ENCODE measurements around the gene LINC01488. TPM values are rescaled to one million over a fixed set of nuclear protein-coding genes. Genes with fewer than 3 reads are reported as not detected.

Gene LINC01488
- total RNA-seq, 2 donors from 2014 or later, result not detected

DNA sequence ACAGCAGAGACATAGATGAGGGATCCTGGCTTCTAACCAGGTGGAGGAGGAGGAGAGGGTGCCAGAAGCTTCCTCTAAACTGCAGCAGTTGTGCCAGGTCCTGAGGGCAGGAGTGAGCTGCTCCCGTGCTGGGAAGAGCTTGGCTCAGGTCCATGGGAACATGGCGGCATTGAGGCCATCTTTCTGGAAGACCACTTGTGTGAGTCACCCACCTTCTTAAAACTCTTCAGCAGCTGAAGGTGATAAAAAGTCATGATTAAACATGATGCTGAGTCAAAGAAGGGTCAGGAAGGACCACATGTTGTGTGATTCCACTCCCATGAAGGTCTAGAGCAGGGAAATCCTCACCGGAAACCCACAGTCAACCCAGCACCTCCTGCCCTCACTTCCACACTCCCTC is 35.1 kb downstream of the LINC01488 start:
- Histone ChIP-seq H3K27ac (no peak overlapping the region), H3K27me3 (replicated peaks; ENCODE audit: insufficient read depth) (no peaks in the 10 kb centered on the region), H3K36me3 (no peaks in the 10 kb centered on the region), H3K4me3 (no peak overlapping the region), H3K4me1 (replicated peaks) (no peaks in the 10 kb centered on the region), H3K9me3 (no peaks in the 10 kb centered on the region)
- intact Hi-C loops (cut with DNase I), result no loop called here
- TF ChIP-seq, protein P1, sequence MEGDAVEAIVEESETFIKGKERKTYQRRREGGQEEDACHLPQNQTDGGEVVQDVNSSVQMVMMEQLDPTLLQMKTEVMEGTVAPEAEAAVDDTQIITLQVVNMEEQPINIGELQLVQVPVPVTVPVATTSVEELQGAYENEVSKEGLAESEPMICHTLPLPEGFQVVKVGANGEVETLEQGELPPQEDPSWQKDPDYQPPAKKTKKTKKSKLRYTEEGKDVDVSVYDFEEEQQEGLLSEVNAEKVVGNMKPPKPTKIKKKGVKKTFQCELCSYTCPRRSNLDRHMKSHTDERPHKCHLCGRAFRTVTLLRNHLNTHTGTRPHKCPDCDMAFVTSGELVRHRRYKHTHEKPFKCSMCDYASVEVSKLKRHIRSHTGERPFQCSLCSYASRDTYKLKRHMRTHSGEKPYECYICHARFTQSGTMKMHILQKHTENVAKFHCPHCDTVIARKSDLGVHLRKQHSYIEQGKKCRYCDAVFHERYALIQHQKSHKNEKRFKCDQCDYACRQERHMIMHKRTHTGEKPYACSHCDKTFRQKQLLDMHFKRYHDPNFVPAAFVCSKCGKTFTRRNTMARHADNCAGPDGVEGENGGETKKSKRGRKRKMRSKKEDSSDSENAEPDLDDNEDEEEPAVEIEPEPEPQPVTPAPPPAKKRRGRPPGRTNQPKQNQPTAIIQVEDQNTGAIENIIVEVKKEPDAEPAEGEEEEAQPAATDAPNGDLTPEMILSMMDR (IDR thresholded peaks at IDR 0.05), result no peak
- TF ChIP-seq POLR2AphosphoS5 (IDR thresholded peaks at IDR 0.05), result no peak
- 60% methylated on average over 3 of the region's 3 CpGs for WGBS
- DNase-seq (ENCODE audit: low spot score), result no peak

DNA sequence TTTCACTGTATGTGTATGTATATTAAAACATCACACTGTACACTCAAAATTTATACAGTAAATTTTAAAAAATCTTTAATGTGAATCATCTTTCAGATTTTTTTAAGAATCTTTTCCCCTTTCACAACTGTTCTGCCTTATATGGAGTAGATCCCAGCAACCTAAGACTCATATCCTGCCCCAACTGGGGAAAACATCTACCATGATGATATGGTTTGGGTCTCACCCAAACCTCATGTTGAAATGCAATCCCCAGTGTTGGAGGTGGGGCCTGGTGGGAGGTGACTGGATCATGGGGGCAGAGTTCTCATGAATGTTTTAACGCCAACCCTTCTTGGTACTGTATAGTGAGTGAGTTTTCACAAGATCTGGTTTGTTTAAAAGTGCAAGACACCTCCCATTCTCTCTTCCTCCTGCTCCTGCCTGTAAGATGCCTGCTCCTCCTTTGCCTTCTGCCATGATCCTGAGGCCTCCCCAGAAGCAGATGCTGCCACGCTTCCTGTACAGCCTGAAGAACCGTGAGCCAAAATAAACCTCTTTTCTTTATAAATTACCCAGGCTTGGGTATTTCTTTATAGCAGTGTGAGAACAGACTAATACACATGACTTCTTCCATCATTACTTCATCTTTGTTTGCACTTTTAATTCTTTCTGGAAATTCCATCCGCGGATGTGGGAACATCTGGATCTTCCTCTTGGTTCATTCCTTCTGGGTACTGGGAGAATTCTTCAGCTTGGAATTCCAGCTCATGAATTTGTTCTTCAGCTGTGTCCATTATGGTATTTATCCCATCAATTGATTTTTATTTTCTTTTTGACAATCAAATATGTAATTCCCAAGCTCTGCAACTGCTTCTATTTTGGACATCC is 36.9 kb downstream of the LINC01488 start:
- WGBS, result 91% methylated on average over 5 of the region's 5 CpGs
- no peak for TF ChIP-seq POLR2A (IDR thresholded peaks at IDR 0.05)
- no peak for TF ChIP-seq POLR2AphosphoS5 (IDR thresholded peaks at IDR 0.05)
- TF ChIP-seq, protein P1 (IDR thresholded peaks at IDR 0.05), result no peak
- intact Hi-C loops (cut with DNase I), result no loop called here
- no peak overlapping the region for H3K27ac ChIP-seq
- H3K4me3 ChIP-seq, result no peak overlapping the region
- no peaks in the 10 kb centered on the region for H3K36me3 ChIP-seq
- H3K27me3 ChIP-seq (replicated peaks; ENCODE audit: insufficient read depth), result no peaks in the 10 kb centered on the region
- no peaks in the 10 kb centered on the region for H3K4me1 ChIP-seq (replicated peaks)
- no peak for DNase-seq (ENCODE audit: low spot score)
- no peaks in the 10 kb centered on the region for H3K9me3 ChIP-seq

DNA sequence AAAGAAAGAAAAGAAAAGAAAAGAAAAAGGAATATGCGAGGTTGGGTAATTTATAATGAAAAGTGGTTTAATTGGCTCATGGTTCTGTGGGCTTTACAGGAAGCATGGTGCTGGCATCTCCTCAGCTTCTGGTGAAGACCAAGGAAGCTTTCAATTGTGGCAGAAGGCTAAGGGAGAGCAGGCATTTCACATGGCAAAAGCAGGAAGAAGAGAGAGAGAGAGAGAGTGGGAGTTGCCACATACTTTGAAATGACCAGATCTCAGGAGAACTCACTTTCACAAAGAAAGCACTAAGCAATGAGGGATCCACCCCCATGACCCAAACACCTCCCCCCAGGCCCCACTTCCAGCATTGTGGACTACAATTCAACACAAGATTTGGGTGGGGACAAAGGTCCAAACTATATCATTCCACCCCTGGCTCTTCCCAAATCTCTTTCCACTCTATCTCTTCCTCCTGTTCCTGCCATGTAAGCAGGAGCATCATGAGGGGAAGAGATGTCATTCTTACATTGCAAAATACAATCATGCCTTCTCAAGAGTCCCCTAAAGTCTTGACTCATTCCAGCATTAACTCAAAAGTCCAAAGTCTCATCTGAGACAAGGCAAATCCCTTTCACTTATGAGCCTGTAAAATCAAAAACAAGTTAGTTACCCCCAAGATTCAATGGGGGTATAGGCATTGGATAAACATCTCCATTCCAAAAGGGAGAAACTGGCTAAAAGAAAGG is 38.9 kb downstream of the LINC01488 start:
- TF ChIP-seq, protein P1 (IDR thresholded peaks at IDR 0.05), result no peak
- TF ChIP-seq POLR2AphosphoS5 (IDR thresholded peaks at IDR 0.05) (no peak), POLR2A (IDR thresholded peaks at IDR 0.05) (no peak)
- no peak for DNase-seq (ENCODE audit: low spot score)
- 82% methylated on average over 1 of the region's 1 CpG for WGBS
- no peaks in the 10 kb centered on the region for H3K4me1 ChIP-seq (replicated peaks)
- intact Hi-C loops (cut with DNase I), result no loop called here
- H3K9me3 ChIP-seq, result no peaks in the 10 kb centered on the region
- H3K36me3 ChIP-seq, result no peaks in the 10 kb centered on the region
- H3K27me3 ChIP-seq (replicated peaks; ENCODE audit: insufficient read depth), result no peaks in the 10 kb centered on the region
- H3K27ac ChIP-seq, result no peak overlapping the region
- no peak overlapping the region for H3K4me3 ChIP-seq

DNA sequence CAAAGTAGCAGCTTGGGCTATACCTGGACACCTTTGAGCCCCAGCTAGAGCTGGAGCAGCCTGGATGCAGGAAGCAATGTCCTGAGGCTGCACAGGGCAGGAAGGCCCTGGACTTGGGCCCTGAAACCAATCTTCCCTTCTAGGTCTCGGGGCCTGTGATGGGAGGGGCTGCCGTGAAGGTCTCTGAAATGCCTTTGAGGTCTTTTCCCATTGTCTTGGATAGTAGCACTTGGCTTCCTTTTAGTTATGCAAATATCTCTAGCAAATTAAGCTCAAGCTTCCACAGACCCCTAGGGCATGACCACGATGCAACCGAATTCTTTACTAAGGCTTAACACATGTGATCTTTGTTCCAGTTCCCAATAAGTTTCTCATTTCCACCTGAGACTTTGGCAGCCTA is 40.0 kb downstream of the LINC01488 start:
- H3K4me3 ChIP-seq, result no peak overlapping the region
- H3K27ac ChIP-seq, result no peak overlapping the region
- WGBS, result 37% methylated on average over 4 of the region's 4 CpGs
- no peaks in the 10 kb centered on the region for H3K36me3 ChIP-seq
- no peaks in the 10 kb centered on the region for H3K9me3 ChIP-seq
- H3K4me1 ChIP-seq (replicated peaks), result no peaks in the 10 kb centered on the region
- TF ChIP-seq, protein P1 (IDR thresholded peaks at IDR 0.05), result no peak
- intact Hi-C loops (cut with DNase I), result no loop called here
- DNase-seq (ENCODE audit: low spot score), result no peak
- no peaks in the 10 kb centered on the region for H3K27me3 ChIP-seq (replicated peaks; ENCODE audit: insufficient read depth)

Measured in prostate gland (tissue), 2 donors.